RPMI8226 (cell line): ENCODE results near the gene ABCB9.

Experiments used
- DNase-seq: peaks from one replicate; pipeline ENCODE4 v3.0.0-alpha.2; 2015

ABCB9 gene

GRCh38 chr12:122994140-122994675 lies 27.9 kb upstream of the ABCB9 start:
- DNase-seq, result no peak

GRCh38 chr12:122992386-122992785 lies 26.1 kb upstream of the ABCB9 start:
- DNase-seq, result no peak

DNA sequence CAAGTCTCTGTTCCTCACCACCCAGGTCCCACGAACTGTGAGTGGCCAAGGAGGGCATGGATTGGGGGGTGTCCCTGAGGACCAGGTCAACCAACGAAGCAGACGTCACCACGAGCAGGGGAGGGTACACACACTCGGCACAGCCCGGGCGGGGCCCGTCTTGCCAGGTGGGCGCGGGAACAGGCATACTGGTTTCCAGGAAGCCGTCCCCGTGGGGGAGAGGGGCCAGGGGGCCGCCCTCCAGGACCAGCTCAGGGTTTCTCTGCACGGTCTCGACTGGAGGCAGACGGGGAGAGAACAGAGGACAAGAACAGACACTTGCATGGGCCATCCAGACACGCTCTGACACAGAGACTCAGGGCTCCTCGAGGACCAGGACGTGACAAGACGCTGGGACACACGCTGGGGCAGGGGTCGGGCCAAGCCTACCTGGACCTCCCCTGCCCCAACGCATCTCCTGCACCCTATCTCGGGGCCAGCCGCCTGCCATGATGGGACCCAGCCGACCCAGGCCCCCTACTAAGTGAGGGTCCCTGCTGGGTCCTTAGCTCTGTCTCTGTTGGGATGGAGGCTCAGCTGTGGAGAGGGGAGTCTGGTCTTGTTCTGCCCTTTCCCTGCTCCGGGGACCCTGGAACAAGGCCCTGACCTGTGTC lies 25.5 kb upstream of the ABCB9 start:
- no peak for DNase-seq

DNA sequence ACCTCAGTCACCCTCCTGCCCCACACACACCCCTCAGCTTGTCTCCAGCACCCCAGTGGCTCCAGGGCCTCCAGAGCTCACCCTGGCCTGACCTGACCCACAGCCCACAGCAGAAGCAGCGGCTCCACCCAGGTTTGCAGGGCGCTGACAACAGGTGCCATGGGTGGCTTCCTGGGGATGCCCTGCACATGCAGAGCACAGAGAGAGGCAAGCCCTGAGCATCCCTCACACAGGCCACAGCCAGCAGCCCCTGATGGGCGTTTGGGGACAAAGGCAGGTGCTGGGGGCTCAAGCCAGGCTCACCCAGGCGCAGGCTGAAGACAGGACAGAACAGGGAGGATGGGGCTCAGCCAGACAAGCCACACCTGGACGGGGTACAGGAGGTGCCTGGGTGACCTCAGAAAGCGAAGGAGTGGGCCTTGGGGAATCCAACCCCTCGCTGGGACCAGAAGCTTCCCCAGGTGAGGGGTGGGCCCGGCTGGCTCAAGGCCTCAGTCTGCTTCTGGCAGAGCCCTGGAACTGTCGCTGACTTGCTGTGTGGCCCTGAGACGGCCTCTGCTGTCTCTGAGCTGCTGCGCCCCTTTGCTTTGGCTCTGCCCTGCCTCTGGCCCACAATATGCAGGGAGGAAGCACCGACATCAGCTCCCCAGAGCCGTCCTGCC lies 24.8 kb upstream of the ABCB9 start:
- no peak for DNase-seq

- no peak for DNase-seq
Measured at GRCh38 chr12:122990561-122990960, 24.3 kb upstream of the ABCB9 start.

- DNase-seq, result no peak
Measured at GRCh38 chr12:122989874-122990419, 23.7 kb upstream of the ABCB9 start.

GRCh38 chr12:122989225-122989839 lies 23.1 kb upstream of the ABCB9 start:
- no peak for DNase-seq

- DNase-seq, result no peak
Measured at GRCh38 chr12:122988612-122989212, 22.4 kb upstream of the ABCB9 start.

DNA sequence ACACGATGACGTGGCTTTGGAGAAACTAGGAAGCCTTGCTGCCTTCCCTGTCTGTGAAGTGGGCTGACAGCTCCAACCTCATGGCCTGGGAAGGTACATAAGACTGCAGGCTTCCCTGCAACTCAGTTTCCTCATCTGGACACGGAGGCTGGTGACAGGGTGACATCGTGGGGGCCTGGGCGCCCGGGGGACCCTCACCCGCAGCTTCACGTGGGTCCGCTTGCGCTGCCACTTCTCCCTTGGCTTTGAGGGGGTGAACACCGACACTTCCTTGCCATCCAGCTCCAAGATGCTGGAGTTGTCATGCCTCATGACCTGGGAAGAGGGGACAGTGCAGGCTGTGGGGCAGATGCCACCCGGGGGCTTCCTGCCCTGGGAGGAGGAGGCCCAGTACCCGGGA lies 21.8 kb upstream of the ABCB9 start:
- DNase-seq, result no peak

GRCh38 chr12:122987086-122987951 lies 21.1 kb upstream of the ABCB9 start:
- no peak for DNase-seq

GRCh38 chr12:122986258-122986871 lies 20.1 kb upstream of the ABCB9 start:
- no peak for DNase-seq

GRCh38 chr12:122985338-122986257 lies 19.3 kb upstream of the ABCB9 start:
- no peak for DNase-seq

GRCh38 chr12:122984612-122985337 lies 18.5 kb upstream of the ABCB9 start:
- DNase-seq, result no peak

DNA sequence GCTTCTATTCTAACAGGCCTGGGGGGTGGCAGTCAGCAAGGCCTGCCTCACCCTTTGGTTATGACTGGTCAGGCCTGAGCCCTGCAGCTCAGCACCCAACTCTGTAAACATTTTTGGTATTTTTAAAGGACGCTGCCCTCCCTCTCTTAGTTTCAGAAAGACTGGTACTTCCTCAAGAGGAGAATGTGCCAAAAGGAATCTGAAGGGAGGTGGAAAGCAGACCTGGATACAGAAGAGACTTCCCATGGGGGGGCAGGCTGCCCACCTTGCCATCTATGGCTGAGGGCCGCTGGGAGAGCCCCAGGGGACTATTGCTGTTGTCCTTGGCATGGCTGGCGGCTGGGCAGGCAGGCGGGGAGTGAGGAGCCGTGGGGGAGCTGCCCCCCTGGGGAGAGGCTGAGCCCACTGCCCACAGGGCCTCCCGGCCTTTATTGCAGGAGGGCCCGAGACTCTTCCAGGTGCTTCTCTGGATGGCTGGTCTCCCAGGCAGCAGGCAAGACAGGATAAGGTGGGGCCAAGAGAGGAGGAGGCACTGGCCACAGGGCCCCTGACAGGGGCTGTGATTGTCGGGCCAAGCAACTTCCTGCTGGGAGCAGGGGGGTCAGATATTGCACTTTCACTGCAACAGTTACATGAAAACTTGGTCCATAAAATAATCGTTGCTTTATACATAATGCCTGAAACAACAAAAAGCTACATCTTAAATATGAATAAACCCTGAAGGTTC lies 17.7 kb upstream of the ABCB9 start:
- DNase-seq, result no peak

- no peak for DNase-seq
Measured at GRCh38 chr12:122982963-122983788, 16.9 kb upstream of the ABCB9 start.

GRCh38 chr12:122982477-122982815 lies 16.2 kb upstream of the ABCB9 start:
- no peak for DNase-seq

DNA sequence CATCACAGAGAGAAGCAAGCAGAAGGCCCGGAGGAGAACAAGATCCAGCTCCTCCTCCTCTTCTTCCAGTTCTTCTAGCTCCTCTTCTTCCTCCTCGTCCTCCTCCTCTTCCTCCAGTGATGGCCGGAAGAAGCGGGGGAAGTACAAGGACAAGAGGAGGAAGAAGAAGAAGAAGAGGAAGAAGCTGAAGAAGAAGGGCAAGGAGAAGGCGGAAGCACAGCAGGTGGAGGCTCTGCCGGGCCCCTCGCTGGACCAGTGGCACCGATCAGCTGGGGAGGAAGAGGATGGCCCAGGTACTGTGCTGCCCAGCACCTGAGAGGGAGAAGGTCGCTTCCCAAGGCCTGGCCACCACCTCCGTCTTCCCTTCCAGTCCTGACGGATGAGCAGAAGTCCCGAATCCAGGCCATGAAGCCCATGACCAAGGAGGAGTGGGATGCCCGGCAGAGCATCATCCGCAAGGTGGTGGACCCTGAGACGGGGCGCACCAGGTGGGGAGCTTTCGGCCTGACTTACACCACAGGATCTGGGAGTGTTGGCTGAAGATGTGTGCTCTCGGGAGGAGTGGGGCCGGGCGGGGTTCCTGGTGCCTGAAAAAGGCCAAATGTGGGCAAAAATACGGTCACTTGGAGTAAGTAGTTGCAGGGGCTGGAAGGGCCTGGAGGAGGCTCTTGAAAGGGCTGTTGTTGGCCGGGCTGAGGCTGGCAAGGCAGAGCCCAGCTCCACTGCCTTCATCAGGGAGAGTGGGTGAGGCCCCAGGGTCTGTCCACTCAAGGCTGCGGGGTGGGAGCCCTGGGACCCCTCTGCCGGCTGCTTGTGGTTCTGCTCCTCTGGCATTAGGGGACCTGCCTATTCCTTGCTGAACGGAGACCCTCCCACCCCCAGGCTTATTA lies 15.6 kb upstream of the ABCB9 start:
- no peak for DNase-seq
